GM23248 (cell line): ENCODE measurements around the gene SORL1-AS1.

ENCODE experiments used
- DNase-seq: peaks from one replicate; pipeline ENCODE4 v3.0.0-alpha.2; 2015
- H2AFZ ChIP-seq: fragments of 200-600 bp; sonication (generic); 2 replicates; pipeline ENCODE4 v1.6.1; 2016; ENCODE audit warnings: antibody characterized with exemption
- H3F3A ChIP-seq: fragments of 200-600 bp; sonication (generic); 2 replicates; pipeline ENCODE4 v1.6.1; 2016; ENCODE audit warnings: mild to moderate bottlenecking, antibody characterized with exemption, mixed run types; ENCODE audit not compliant: insufficient read depth
- H3K27ac ChIP-seq: fragments of 200-600 bp; sonication (generic); 2 replicates; pipeline ENCODE4 v1.5.1; 2016; ENCODE audit warnings: mild to moderate bottlenecking
- H3K27me3 ChIP-seq: fragments of 200-600 bp; sonication (generic); replicated peaks from 2 replicates; pipeline ENCODE4 v1.6.1; 2016; ENCODE audit warnings: mild to moderate bottlenecking; ENCODE audit not compliant: insufficient read depth
- H3K36me3 ChIP-seq: fragments of 200-600 bp; sonication (generic); 2 replicates; pipeline ENCODE4 v1.6.1; 2016; ENCODE audit warnings: low read depth, mild to moderate bottlenecking
- H3K4me1 ChIP-seq: fragments of 200-600 bp; sonication (generic); 2 replicates; pipeline ENCODE4 v1.6.1; 2016; ENCODE audit warnings: mild to moderate bottlenecking; ENCODE audit not compliant: insufficient read depth
- H3K4me2 ChIP-seq: fragments of 200-600 bp; sonication (generic); one replicate; pipeline ENCODE4 v1.6.1; 2016; ENCODE audit warnings: mild to moderate bottlenecking; ENCODE audit not compliant: unreplicated experiment
- H3K4me3 ChIP-seq: fragments of 200-600 bp; sonication (generic); 2 replicates; pipeline ENCODE4 v1.5.1; 2016; ENCODE audit warnings: mild to moderate bottlenecking
- H3K79me2 ChIP-seq: fragments of 200-600 bp; sonication (generic); 2 replicates; pipeline ENCODE4 v1.6.1; 2016; ENCODE audit warnings: mild to moderate bottlenecking; ENCODE audit not compliant: insufficient read depth
- H3K9ac ChIP-seq: fragments of 200-600 bp; sonication (generic); 2 replicates; pipeline ENCODE4 v1.6.1; 2016; ENCODE audit warnings: mild to moderate bottlenecking
- H3K9me2 ChIP-seq: fragments of 200-600 bp; sonication (generic); 2 replicates; pipeline ENCODE4 v1.6.1; 2016; ENCODE audit warnings: mixed run types, mild to moderate bottlenecking, moderate library complexity; ENCODE audit not compliant: insufficient read depth
- H3K9me3 ChIP-seq: fragments of 200-600 bp; sonication (generic); one replicate; pipeline ENCODE4 v1.6.1; 2017; ENCODE audit warnings: low read depth
- H4K20me1 ChIP-seq: fragments of 200-600 bp; sonication (generic); 2 replicates; pipeline ENCODE4 v1.6.0; 2016; ENCODE audit not compliant: insufficient read depth
- EZH2 ChIP-seq: fragments of 200-600 bp; sonication (generic); IDR thresholded peaks from 2 replicates; pipeline ENCODE4 v1.6.1; 2018; ENCODE audit warnings: antibody characterized with exemption, mild to moderate bottlenecking; ENCODE audit not compliant: insufficient read depth, poor library complexity, severe bottlenecking
- EZH2phosphoT487 ChIP-seq: fragments of 200-600 bp; sonication (generic); IDR thresholded peaks from 2 replicates; pipeline ENCODE4 v1.6.1; 2018; ENCODE audit warnings: antibody characterized with exemption, moderate library complexity, mild to moderate bottlenecking, low read depth; ENCODE audit not compliant: insufficient read depth
- WGBS, 2 experiments: methylation state at CpG; one replicate each; pipeline ENCODE4 v1.1.6; 2015 to 2017; ENCODE audit warnings: low lambda C conversion rate in 2 of 2, low coverage in 1 of 2; ENCODE audit errors: missing lambda C conversion rate in 2 of 2; 5-methylcytosine and 5-hydroxymethylcytosine counted together
- in situ Hi-C: fragments of 300-500 bp; cut with MboI; formaldehyde crosslinking; loops from 2 replicates; pipeline ENCODE4 v1.15.0; 2020

Gene SORL1-AS1

GRCh38 chr11:121497176-121497998, 44.6 kb upstream of the SORL1-AS1 start:
- WGBS, 2 experiments, result 51 to 57% methylated on average over 5 of the region's 5 CpGs
- Histone ChIP-seq H2AFZ (no peak overlapping the region), H3K9me2 (no peaks in the 10 kb centered on the region), H3K79me2 (no peaks in the 10 kb centered on the region), H3K9me3 (no peaks in the 10 kb centered on the region), H3K9ac (no peak overlapping the region), H3K36me3 (no peaks in the 10 kb centered on the region), H3K4me2 (no peak overlapping the region), H3K4me3 (no peak overlapping the region), H3K27me3 (peaks cover 19% of the 10 kb centered on the region), H3K4me1 (no peaks in the 10 kb centered on the region), H4K20me1 (no peaks in the 10 kb centered on the region), H3K27ac (no peak overlapping the region), H3F3A (no peaks in the 10 kb centered on the region)
- TF ChIP-seq EZH2phosphoT487 (no peak), EZH2 (no peak)
- in situ Hi-C loops, result no loop called here
- DNase-seq, result no peak

- H2AFZ ChIP-seq, result no peak overlapping the region
- H3K4me1 ChIP-seq, result no peaks in the 10 kb centered on the region
- no peak overlapping the region for H3K9ac ChIP-seq
- H3K27ac ChIP-seq, result no peak overlapping the region
- H3K4me3 ChIP-seq, result no peak overlapping the region
- H3F3A ChIP-seq, result no peaks in the 10 kb centered on the region
- no peak for DNase-seq
- H3K4me2 ChIP-seq, result no peak overlapping the region
- WGBS, 2 experiments, result 47 to 52% methylated on average over 7 of the region's 7 CpGs
- H3K27me3 ChIP-seq, result peaks cover 28% of the 10 kb centered on the region
- no peaks in the 10 kb centered on the region for H3K9me3 ChIP-seq
- no peaks in the 10 kb centered on the region for H4K20me1 ChIP-seq
- in situ Hi-C loops, result no loop called here
- H3K79me2 ChIP-seq, result no peaks in the 10 kb centered on the region
- TF ChIP-seq EZH2phosphoT487 (no peak), EZH2 (no peak)
- H3K9me2 ChIP-seq, result no peaks in the 10 kb centered on the region
- no peaks in the 10 kb centered on the region for H3K36me3 ChIP-seq
Observed at GRCh38 chr11:121494355-121495099, 41.8 kb upstream of the SORL1-AS1 start.

- in situ Hi-C loops, result no loop called here
- Histone ChIP-seq H3K4me3 (no peak overlapping the region), H3K27ac (no peak overlapping the region), H3K9me3 (no peaks in the 10 kb centered on the region), H4K20me1 (no peaks in the 10 kb centered on the region), H2AFZ (no peak overlapping the region), H3K79me2 (no peaks in the 10 kb centered on the region), H3F3A (no peaks in the 10 kb centered on the region), H3K9me2 (no peaks in the 10 kb centered on the region), H3K4me2 (no peak overlapping the region), H3K9ac (no peak overlapping the region), H3K4me1 (no peaks in the 10 kb centered on the region), H3K36me3 (no peaks in the 10 kb centered on the region), H3K27me3 (peaks cover 33% of the 10 kb centered on the region)
- DNase-seq, result no peak
- 71 to 80% methylated on average over 2 of the region's 2 CpGs for WGBS, 2 experiments
- no peak for TF ChIP-seq EZH2
- TF ChIP-seq EZH2phosphoT487, result no peak
Observed at GRCh38 chr11:121489823-121490222, 37.1 kb upstream of the SORL1-AS1 start.

GRCh38 chr11:121488641-121489040, 35.9 kb upstream of the SORL1-AS1 start:
- no peak for DNase-seq
- WGBS, 2 experiments, result 61 to 65% methylated on average over 6 of the region's 6 CpGs
- H3K9ac ChIP-seq, result no peak overlapping the region
- no peaks in the 10 kb centered on the region for H3K9me3 ChIP-seq
- no peaks in the 10 kb centered on the region for H3K4me1 ChIP-seq
- H2AFZ ChIP-seq, result no peak overlapping the region
- TF ChIP-seq EZH2phosphoT487 (no peak), EZH2 (no peak)
- H3K27ac ChIP-seq, result no peak overlapping the region
- H3K4me2 ChIP-seq, result no peak overlapping the region
- H3F3A ChIP-seq, result no peaks in the 10 kb centered on the region
- H3K27me3 ChIP-seq, result peaks cover 21% of the 10 kb centered on the region
- no peak overlapping the region for H3K4me3 ChIP-seq
- H3K9me2 ChIP-seq, result no peaks in the 10 kb centered on the region
- no peaks in the 10 kb centered on the region for H3K36me3 ChIP-seq
- H4K20me1 ChIP-seq, result no peaks in the 10 kb centered on the region
- no peaks in the 10 kb centered on the region for H3K79me2 ChIP-seq
- in situ Hi-C loops, result no loop called here
